Measurements from ENCODE around the gene NT5M. TPM values are rescaled to one million over a fixed set of nuclear protein-coding genes. Genes with fewer than 3 reads are reported as not detected.

Gene NT5M
- total RNA-seq, 2 donors from 2014 or later = 0.92 TPM; not detected in 1

- no peak overlapping the region for H3K27ac ChIP-seq
- H3K4me3 ChIP-seq = no peak overlapping the region
- H3K4me1 ChIP-seq (ENCODE audit: control insufficient read depth in 1 of 2, low read depth in 2 of 2) = no peaks in the 10 kb centered on the region
- H3K27me3 ChIP-seq (replicated peaks; ENCODE audit: insufficient read depth) = no peaks in the 10 kb centered on the region
- DNase-seq (ENCODE audit: low spot score) (no peak), ATAC-seq (ENCODE audit: insufficient number of reproducible peaks, low FRiP score, low read depth) (no peak)
- no peaks in the 10 kb centered on the region for H3K9me3 ChIP-seq
- TF ChIP-seq CTCF (IDR thresholded peaks at IDR 0.05) = no peak
- H3K36me3 ChIP-seq = no peaks in the 10 kb centered on the region
Observed at GRCh38 chr17:17289701-17290100, 13.5 kb upstream of the NT5M start.

GRCh38 chr17:17295141-17295540 is 8.0 kb upstream of the NT5M start:
- H3K9me3 ChIP-seq = no peaks in the 10 kb centered on the region
- no peak overlapping the region for H3K4me3 ChIP-seq
- no peak overlapping the region for H3K27ac ChIP-seq
- no peak for DNase-seq (ENCODE audit: low spot score)
- no peak for ATAC-seq (ENCODE audit: insufficient number of reproducible peaks, low FRiP score, low read depth)
- H3K36me3 ChIP-seq = no peaks in the 10 kb centered on the region
- no peaks in the 10 kb centered on the region for H3K27me3 ChIP-seq (replicated peaks; ENCODE audit: insufficient read depth)
- H3K4me1 ChIP-seq (ENCODE audit: control insufficient read depth in 1 of 2, low read depth in 2 of 2) = peaks cover under 1 to 5% of the 10 kb centered on the region in 2 donors
- TF ChIP-seq CTCF (IDR thresholded peaks at IDR 0.05) = no peak

- H3K4me1 ChIP-seq (ENCODE audit: control insufficient read depth in 1 of 2, low read depth in 2 of 2) = peaks cover 8 to 16% of the 10 kb centered on the region in 2 donors
- no peak overlapping the region for H3K27ac ChIP-seq
- H3K27me3 ChIP-seq (replicated peaks; ENCODE audit: insufficient read depth) = no peaks in the 10 kb centered on the region
- no peak for TF ChIP-seq CTCF (IDR thresholded peaks at IDR 0.05)
- H3K9me3 ChIP-seq = no peaks in the 10 kb centered on the region
- no peak for ATAC-seq (ENCODE audit: insufficient number of reproducible peaks, low FRiP score, low read depth)
- no peak overlapping the region for H3K4me3 ChIP-seq
- no peaks in the 10 kb centered on the region for H3K36me3 ChIP-seq
- DNase-seq (ENCODE audit: low spot score) = no peak
Observed at GRCh38 chr17:17297217-17297616, 6.0 kb upstream of the NT5M start.

GRCh38 chr17:17298108-17298507 is 5.1 kb upstream of the NT5M start:
- Histone ChIP-seq H3K4me3 (no peak overlapping the region), H3K9me3 (no peaks in the 10 kb centered on the region)

More at GRCh38 chr17:17298108-17298507, 5.1 kb upstream of the NT5M start:
- no peak for DNase-seq (ENCODE audit: low spot score)
- no peak for ATAC-seq (ENCODE audit: insufficient number of reproducible peaks, low FRiP score, low read depth)
- TF ChIP-seq CTCF (IDR thresholded peaks at IDR 0.05) = no peak
- peaks cover 8 to 16% of the 10 kb centered on the region in 2 donors for H3K4me1 ChIP-seq (ENCODE audit: control insufficient read depth in 1 of 2, low read depth in 2 of 2)
- H3K36me3 ChIP-seq = no peaks in the 10 kb centered on the region
- H3K27ac ChIP-seq = no peak overlapping the region
- no peaks in the 10 kb centered on the region for H3K27me3 ChIP-seq (replicated peaks; ENCODE audit: insufficient read depth)

Measured in thoracic aorta (tissue), 2 donors.